Adrenal gland (tissue), 5 donors: Measurements from ENCODE around the gene EHD1.

Experiments
- CTCF ChIP-seq, 6 experiments: fragments of 450-650 bp in 4 of 6; fragments of 200-600 bp in 2 of 6; sonication (generic) in 1 of 6; IDR thresholded peaks; 1 replicate in 5 of 6; 2 replicates in 1 of 6; pipeline versions ENCODE4 v1.5.1 to v1.8.0; 2016 to 2021; ENCODE audit warnings: antibody characterized with exemption in 6 of 6, mild to moderate bottlenecking in 2 of 6, moderate library complexity in 1 of 6
- POLR2A ChIP-seq, 2 donors: fragments of 450-650 bp; IDR thresholded peaks; one replicate each; pipeline ENCODE4 v1.6.1; 2017; ENCODE audit warnings: antibody characterized with exemption in 2 of 2, mild to moderate bottlenecking in 2 of 2, moderate library complexity in 1 of 2
- donor health status: DM: no; HTN: no; CAD: no.

DNA sequence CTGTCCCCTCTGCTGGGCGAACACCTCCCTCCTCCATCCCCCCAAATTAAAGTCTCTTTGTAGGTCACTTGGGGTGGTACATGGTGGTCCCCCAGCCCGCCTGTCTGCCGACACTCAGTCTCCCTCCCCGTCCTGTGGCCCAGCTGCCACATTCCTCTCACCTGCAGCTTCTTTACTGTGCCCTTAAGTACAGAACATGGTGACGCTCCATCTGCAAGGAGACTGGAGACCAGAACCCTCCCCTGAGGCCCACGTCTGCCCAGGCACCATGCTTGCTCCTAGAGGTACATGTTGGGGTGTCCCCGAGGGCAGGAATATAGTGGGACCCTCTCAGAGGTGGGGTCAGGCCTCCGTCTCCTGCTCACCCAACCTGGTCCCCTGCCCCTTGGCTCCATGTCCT lies 5.6 kb upstream of the EHD1 start:
- no peak for TF ChIP-seq POLR2A (IDR thresholded peaks at IDR 0.05)
- no peak for TF ChIP-seq CTCF (IDR thresholded peaks at IDR 0.05)
